NCI-H526 (cell line): ENCODE data around the gene ENDOD1.

Source experiments
- DNase-seq, 2 experiments: peaks; one replicate each; lab custom pipeline; 2025; lab: John Stamatoyannopoulos, UW

ENDOD1 gene

GRCh38 chr11:95170294-95170693 is 80.6 kb downstream of the ENDOD1 start:
- no peak for DNase-seq

GRCh38 chr11:95175818-95176380 is 86.3 kb downstream of the ENDOD1 start:
- no peak for DNase-seq
